WERI-Rb-1 (cell line): ENCODE data around the gene ZC3H6.
"Not testable (repeated sequence)": the region's sequence is repeated elsewhere in the genome, so short reads cannot be mapped to it uniquely, and the experiment has no call there.

ENCODE experiments used
- DNase-seq: peaks from one replicate; pipeline ENCODE4 v3.0.0-alpha.2; 2020
- H3K27ac ChIP-seq: fragments of 250-450 bp; sonication (Bioruptor Pico); 2 replicates; pipeline ENCODE4 v1.5.1; 2020; ENCODE audit warnings: mild to moderate bottlenecking, moderate library complexity
- H3K27me3 ChIP-seq: fragments of 250-450 bp; sonication (Bioruptor Pico); 2 replicates; pipeline ENCODE4 v1.5.1; 2021; ENCODE audit warnings: mild to moderate bottlenecking, low read depth, moderate library complexity; ENCODE audit not compliant: insufficient read depth, severe bottlenecking
- H3K36me3 ChIP-seq: fragments of 250-450 bp; sonication (Bioruptor Pico); 2 replicates; pipeline ENCODE4 v1.5.1; 2020; ENCODE audit warnings: mild to moderate bottlenecking, moderate library complexity
- H3K4me3 ChIP-seq: 2 replicates; pipeline ENCODE4 v1.5.1; 2011; ENCODE audit warnings: low read depth, mild to moderate bottlenecking, control low read depth, low read length
- H3K9me3 ChIP-seq: fragments of 250-450 bp; sonication (Bioruptor Pico); 2 replicates; pipeline ENCODE4 v1.5.1; 2021; ENCODE audit warnings: mild to moderate bottlenecking, moderate library complexity; ENCODE audit not compliant: severe bottlenecking
- TF ChIP-seq, protein P1 (sequence below): IDR thresholded peaks from 2 replicates; pipeline ENCODE4 v1.5.1; 2011; ENCODE audit warnings: low read depth, mild to moderate bottlenecking, control low read depth, inconsistent platforms, low read length

ZC3H6 gene

DNA sequence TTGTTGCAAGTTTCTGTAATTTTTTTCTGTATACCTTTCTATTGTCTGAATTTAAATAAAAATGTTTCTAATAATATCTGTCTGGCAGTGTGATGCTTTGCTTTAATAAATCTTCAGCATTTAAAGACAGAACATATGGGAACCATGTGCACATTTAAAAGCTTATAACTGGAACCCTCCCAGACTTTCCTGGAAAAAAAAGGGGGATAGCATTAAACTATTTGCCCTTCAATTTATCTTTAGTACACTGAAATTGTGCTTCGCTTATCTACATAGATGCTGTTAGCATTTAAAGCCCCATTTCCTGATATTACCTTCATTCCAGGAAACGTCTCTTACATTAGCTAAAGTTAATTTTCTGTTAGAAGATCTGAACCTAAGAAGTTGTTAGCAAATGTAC is 64.6 kb downstream of the ZC3H6 start:
- Histone ChIP-seq H3K9me3 (no peaks in the 10 kb centered on the region), H3K36me3 (no peaks in the 10 kb centered on the region), H3K27me3 (no peaks in the 10 kb centered on the region), H3K27ac (no peak overlapping the region), H3K4me3 (no peak overlapping the region)
- DNase-seq: no peak
- TF ChIP-seq, protein P1, sequence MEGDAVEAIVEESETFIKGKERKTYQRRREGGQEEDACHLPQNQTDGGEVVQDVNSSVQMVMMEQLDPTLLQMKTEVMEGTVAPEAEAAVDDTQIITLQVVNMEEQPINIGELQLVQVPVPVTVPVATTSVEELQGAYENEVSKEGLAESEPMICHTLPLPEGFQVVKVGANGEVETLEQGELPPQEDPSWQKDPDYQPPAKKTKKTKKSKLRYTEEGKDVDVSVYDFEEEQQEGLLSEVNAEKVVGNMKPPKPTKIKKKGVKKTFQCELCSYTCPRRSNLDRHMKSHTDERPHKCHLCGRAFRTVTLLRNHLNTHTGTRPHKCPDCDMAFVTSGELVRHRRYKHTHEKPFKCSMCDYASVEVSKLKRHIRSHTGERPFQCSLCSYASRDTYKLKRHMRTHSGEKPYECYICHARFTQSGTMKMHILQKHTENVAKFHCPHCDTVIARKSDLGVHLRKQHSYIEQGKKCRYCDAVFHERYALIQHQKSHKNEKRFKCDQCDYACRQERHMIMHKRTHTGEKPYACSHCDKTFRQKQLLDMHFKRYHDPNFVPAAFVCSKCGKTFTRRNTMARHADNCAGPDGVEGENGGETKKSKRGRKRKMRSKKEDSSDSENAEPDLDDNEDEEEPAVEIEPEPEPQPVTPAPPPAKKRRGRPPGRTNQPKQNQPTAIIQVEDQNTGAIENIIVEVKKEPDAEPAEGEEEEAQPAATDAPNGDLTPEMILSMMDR: no peak

DNA sequence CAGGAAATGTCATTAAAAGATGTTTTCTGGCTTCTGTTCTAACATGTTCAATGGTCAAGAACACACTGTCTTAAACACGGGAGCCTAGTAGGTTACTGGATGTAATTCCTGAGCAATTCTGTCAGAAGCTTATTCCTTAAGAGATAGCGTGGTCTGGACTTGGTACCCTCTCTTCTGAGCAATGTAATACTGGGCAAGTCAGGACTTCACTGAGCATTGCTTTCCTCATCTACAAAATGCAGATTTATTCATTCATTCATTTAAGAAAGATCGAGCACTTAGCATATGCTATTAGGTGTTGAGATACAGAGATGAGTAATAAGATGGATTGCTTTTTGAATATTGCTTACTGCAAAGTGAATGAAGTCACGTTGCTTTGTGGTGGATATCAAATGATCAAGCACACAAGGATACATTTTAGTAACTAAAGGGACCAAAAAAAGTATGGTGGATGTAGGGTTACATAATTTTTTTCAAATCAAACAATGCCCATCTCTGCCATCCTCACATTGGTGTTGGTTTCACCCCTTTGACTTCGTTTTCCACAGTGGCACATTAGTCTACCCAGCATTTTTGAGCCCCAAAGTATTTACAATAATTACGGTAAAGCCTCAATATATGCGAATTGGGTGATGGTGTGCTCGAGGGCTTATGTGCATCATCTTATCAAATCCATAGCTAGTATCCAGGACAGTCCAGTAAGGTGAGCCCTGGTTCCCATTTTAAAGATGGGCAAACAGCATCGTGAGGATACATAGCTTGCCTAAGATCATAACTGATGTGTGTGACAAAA is 65.3 kb downstream of the ZC3H6 start:
- no peak for DNase-seq
- no peak overlapping the region for H3K4me3 ChIP-seq
- H3K27ac ChIP-seq: no peak overlapping the region
- H3K27me3 ChIP-seq: no peaks in the 10 kb centered on the region
- H3K36me3 ChIP-seq: no peaks in the 10 kb centered on the region
- H3K9me3 ChIP-seq: no peaks in the 10 kb centered on the region
- TF ChIP-seq, protein P1: no peak

DNA sequence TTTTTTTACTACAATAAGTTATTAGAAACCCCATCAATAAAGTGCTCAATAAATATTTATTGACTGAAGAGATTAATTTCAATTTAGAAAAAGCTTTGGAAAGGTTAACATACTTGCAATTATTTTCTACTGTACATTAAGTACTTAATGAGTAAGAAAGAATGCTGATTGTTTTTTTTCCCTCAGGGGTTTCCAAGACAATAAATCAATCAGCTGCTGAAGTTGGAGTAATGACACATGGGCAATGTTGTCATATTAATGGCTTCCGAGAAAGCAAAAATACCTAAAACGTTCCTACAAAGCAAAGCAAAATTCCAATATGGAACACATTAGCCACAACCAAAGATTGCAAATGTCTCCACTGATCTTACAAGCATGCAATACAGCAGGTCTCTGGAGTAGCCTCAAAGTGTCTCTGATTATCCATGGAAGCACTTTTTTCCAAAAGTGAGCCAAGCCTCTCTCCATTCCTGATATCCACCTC is 66.7 kb downstream of the ZC3H6 start:
- no peak for DNase-seq
- H3K36me3 ChIP-seq: no peaks in the 10 kb centered on the region
- H3K9me3 ChIP-seq: no peaks in the 10 kb centered on the region
- no peaks in the 10 kb centered on the region for H3K27me3 ChIP-seq
- H3K4me3 ChIP-seq: no peak overlapping the region
- no peak overlapping the region for H3K27ac ChIP-seq
- TF ChIP-seq, protein P1: no peak

DNA sequence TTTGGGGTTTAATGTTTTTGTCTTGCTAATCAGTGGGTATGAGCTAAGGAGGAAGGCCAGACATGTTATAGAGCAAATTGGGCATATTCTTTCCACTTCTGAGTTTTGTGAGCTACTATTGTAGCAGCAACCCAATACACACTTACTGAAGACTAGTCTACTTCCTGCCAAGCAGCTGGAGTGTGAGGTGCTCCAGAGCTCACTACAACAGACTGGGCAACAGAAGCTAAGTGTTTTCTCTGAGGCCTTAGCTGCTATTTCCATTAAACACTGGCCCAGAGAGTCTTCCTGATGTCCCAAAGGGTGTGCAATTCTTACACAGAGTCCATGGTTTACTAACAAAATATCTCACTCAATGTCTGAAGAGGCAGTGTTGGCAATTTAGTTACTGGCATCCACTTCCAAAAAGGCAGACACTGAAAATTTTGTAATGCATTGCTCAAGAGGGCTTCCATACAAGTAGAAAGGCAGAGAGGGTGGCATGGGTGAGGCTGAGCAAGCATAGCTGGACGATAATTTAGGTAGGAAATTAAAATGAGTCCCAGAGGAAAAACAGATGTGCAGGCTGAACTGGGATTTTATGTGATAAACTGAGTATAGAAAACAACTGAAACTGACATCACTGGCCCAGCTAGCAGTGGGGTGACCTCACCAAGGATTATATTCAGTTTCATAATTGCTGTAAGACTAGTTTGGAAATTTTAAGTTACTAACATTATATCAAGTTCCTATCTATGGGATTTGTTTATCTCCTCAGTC is 68.6 kb downstream of the ZC3H6 start:
- H3K36me3 ChIP-seq: no peaks in the 10 kb centered on the region
- no peaks in the 10 kb centered on the region for H3K27me3 ChIP-seq
- TF ChIP-seq, protein P1: no peak
- no peak overlapping the region for H3K27ac ChIP-seq
- DNase-seq: no peak
- no peak overlapping the region for H3K4me3 ChIP-seq
- H3K9me3 ChIP-seq: no peaks in the 10 kb centered on the region

- Histone ChIP-seq H3K27me3 (no peaks in the 10 kb centered on the region), H3K36me3 (no peaks in the 10 kb centered on the region), H3K9me3 (no peaks in the 10 kb centered on the region), H3K4me3 (no peak overlapping the region), H3K27ac (no peak overlapping the region)
- DNase-seq: peak; percentile 8
- TF ChIP-seq, protein P1: 0 out of 2 replicates have a peak, but pooled peaks have one; percentile 15
These were observed 69.9 kb downstream of the ZC3H6 start for GRCh38 chr2:112345030-112346027.

DNA sequence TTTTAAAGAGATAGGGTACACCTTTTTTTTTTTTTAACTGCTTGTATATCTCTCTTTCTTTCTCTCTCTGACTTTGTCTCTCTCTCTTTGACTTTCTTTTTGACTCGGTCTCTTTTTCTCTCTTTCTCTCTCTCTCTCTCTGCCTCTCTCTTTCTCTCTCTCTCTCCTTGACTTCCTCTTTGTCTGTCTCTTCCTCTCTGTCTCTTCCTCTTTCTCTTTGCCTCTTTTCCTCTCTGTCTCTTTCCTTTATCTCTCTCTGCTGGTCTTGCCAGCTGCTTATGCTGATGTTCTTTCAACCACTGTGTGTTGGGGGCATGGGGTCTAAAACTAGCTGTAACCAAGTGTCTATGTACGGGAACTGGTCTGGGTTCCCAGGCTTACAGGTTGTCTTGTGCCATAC is 76.9 kb downstream of the ZC3H6 start:
- not testable (repeated sequence) for H3K27ac ChIP-seq, H3K27me3 ChIP-seq, DNase-seq, H3K36me3 ChIP-seq, H3K9me3 ChIP-seq, H3K4me3 ChIP-seq

- not testable (repeated sequence) for H3K36me3 ChIP-seq, H3K27me3 ChIP-seq, DNase-seq, H3K4me3 ChIP-seq, H3K9me3 ChIP-seq, H3K27ac ChIP-seq
These were observed 77.6 kb downstream of the ZC3H6 start for GRCh38 chr2:112352809-112353603.
